ENCODE results near the gene SDC1. TPM values are rescaled to one million over a fixed set of nuclear protein-coding genes. Genes with fewer than 3 reads are reported as not detected.

Gene SDC1
- total and polyA plus RNA-seq, 2 of the 8 experiments (the other 6 are each of a cell fraction or from before 2014, with no cell fraction given): 45.3 to 73.3 TPM

DNA sequence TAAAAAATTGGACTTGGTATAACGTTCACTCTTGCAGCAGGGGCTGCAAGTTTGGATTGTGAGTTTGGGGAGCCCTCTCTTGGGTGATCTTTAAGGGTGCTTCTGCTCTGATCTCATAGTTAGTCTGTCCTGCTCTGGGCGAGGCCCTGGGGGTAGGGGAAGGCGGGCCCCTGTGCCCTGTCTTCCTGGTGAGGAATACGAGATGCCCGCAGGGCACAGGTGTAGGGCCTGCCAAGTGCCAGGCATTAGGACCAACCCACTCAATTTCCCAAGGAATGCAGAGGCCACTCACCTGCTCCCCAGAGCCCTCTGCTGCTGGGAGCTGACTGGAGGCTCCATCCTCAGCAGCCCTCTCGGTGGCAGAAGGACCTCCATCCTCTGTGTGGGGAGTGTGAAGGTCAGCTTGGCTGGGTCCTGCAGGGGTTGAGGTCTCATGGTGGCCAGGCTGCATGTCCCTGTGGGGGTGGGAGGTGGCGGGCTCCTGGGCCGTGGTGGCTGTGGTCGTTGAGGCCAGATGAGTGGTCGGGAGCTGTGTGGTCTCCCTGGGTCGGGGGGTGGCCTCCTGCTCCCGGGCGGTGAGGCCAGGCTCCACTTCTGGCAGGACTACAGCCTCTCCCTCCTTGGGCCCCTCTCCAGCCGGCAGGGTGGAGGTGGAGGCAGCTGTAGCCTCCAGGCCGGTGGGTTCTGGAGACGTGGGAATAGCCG is 21.3 kb downstream of the SDC1 start:
- Histone ChIP-seq H2BK15ac (ENCODE audit: low read length) (no peak overlapping the region), H3K4me3 (ENCODE audit: extremely low read depth in 1 of 4, insufficient read depth in 2 of 4, low read depth in 3 of 4, low read length in 4 of 4) (no peak overlapping the region), H4K5ac (ENCODE audit: insufficient read length, low read depth, low read length) (no peak overlapping the region), H3K4ac (replicated peaks; ENCODE audit: insufficient read length, low read depth, low read length) (no peak overlapping the region), H3K27ac (ENCODE audit: low read depth, low read length) (no peak overlapping the region), H2BK5ac (ENCODE audit: low read depth, low read length) (no peak overlapping the region), H2AK5ac (ENCODE audit: low read depth, low read length) (no peak overlapping the region), H3K4me1 (replicated peaks in 1 of 4; ENCODE audit: control insufficient read depth in 3 of 4, insufficient read depth in 4 of 4, low read length in 3 of 4) (peaks cover 0 to 3% (median 0%) of the 10 kb centered on the region in 4 experiments; a peak in 1 of 7 replicates), H2BK12ac (ENCODE audit: low read depth, low read length) (no peak overlapping the region), H3K9ac (replicated peaks in 1 of 4; ENCODE audit: extremely low read depth in 1 of 4, low read depth in 3 of 4, low read length in 3 of 4) (no peak overlapping the region), H4K20me1 (replicated peaks in 1 of 2; ENCODE audit: control insufficient read depth in 1 of 2, insufficient read depth in 2 of 2, low read length in 2 of 2) (peaks cover 0 to 11% of the 10 kb centered on the region in 2 experiments), H3K23me2 (ENCODE audit: low read depth, low read length) (no peaks in the 10 kb centered on the region), H2AFZ (ENCODE audit: low read length) (no peak overlapping the region), H4K8ac (ENCODE audit: extremely low read depth, insufficient read depth, low read length) (no peak overlapping the region), H3K18ac (ENCODE audit: extremely low read depth, low read length) (no peak overlapping the region), H4K91ac (replicated peaks; ENCODE audit: insufficient read length, low read length) (no peak overlapping the region), H2BK20ac (ENCODE audit: low read length) (no peak overlapping the region), H3K56ac (replicated peaks; ENCODE audit: insufficient read length, low read depth, low read length) (no peak overlapping the region), H3K23ac (ENCODE audit: insufficient read length) (no peak overlapping the region), H3K9me3 (ENCODE audit: insufficient read depth in 2 of 2, low read depth in 1 of 2, low read length in 1 of 2) (no peaks in the 10 kb centered on the region; a peak in 1 of 4 replicates), H3K14ac (ENCODE audit: insufficient read length) (no peak overlapping the region), H3K4me2 (ENCODE audit: insufficient read depth in 1 of 2, low read depth in 2 of 2, low read length in 2 of 2) (no peak overlapping the region), H3K36me3 (ENCODE audit: control insufficient read depth in 2 of 4, insufficient read depth in 4 of 4, low read length in 3 of 4) (peaks cover 4 to 47% (median 26%) of the 10 kb centered on the region in 4 experiments; a peak in 6 of 8 replicates), H2BK120ac (replicated peaks; ENCODE audit: low read depth, low read length) (no peak overlapping the region), H3K79me1 (ENCODE audit: low read depth, low read length) (no peaks in the 10 kb centered on the region; the same call in 1 of the 2 replicates), H3K79me2 (ENCODE audit: control insufficient read depth in 1 of 2, insufficient read depth in 2 of 2, low read length in 2 of 2) (peaks cover 0 to 21% of the 10 kb centered on the region in 2 experiments; a peak in 2 of 4 replicates), H3K27me3 (replicated peaks in 1 of 4; ENCODE audit: control insufficient read depth in 3 of 4, extremely low read depth in 1 of 4, insufficient read depth in 3 of 4, low read length in 3 of 4) (no peaks in the 10 kb centered on the region)
- FAIRE-seq (no peak), DNase-seq (ENCODE audit: low read depth in 1 of 2, low spot score in 2 of 2) (no peak)
- TF ChIP-seq TBP (IDR thresholded peaks at IDR 0.05; ENCODE audit: low read depth, low read length) (no peak), KDM1A (IDR thresholded peaks at IDR 0.05; ENCODE audit: borderline replicate concordance, low read length) (no peak), EZH2 (IDR thresholded peaks at IDR 0.05; ENCODE audit: low read depth, low read length, severe bottlenecking) (no peak), BACH1 (IDR thresholded peaks at IDR 0.05; ENCODE audit: low read length) (no peak), SP2 (IDR thresholded peaks at IDR 0.05; ENCODE audit: low read length) (no peak), CTBP2 (IDR thresholded peaks at IDR 0.05; ENCODE audit: borderline replicate concordance, insufficient read depth, insufficient read length, low read length) (no peak), CBX8 (IDR thresholded peaks at IDR 0.05; ENCODE audit: borderline replicate concordance, low read depth, low read length) (no peak), MAFK (IDR thresholded peaks at IDR 0.05; ENCODE audit: low read depth, low read length) (no peak)
- POLR2A ChIA-PET (ENCODE audit: partially characterized antibody): interaction anchor here (0.7 to 1.9 kb wide), 3 partner anchors 17 to 98 kb away, joined by 3 to 4 read pairs (median 3); no protein-coding TSS in a partner anchor
- CTCF ChIA-PET (ENCODE audit: partially characterized antibody): interaction anchor here (0.6 to 10.6 kb wide), 8 partner anchors 13 to 109 kb away, joined by 3 to 104 read pairs (median 4); partner anchors contain the start of gene SDC1
- WGBS, 2 experiments (ENCODE audit: extremely low coverage in 1 of 2, insufficient coverage in 1 of 2, insufficient read length in 1 of 2, insufficient replicate concordance in 2 of 2, low coverage in 1 of 2, low lambda C conversion rate in 2 of 2, missing lambda C conversion rate in 1 of 2): 89% methylated on average over 15 of the region's 17 CpGs; no CpG with 5 or more reads in 1 of the 2 experiments
